ENCODE measurements around the gene RORB. TPM values are rescaled to one million over a fixed set of nuclear protein-coding genes. Genes with fewer than 3 reads are reported as not detected.
"Not testable (repeated sequence)": the region's sequence is repeated elsewhere in the genome, so short reads cannot be mapped to it uniquely, and the experiment has no call there.

RORB gene
- total and polyA plus RNA-seq, 4 donors = 0.01 to 0.05 TPM; not detected in 2

DNA sequence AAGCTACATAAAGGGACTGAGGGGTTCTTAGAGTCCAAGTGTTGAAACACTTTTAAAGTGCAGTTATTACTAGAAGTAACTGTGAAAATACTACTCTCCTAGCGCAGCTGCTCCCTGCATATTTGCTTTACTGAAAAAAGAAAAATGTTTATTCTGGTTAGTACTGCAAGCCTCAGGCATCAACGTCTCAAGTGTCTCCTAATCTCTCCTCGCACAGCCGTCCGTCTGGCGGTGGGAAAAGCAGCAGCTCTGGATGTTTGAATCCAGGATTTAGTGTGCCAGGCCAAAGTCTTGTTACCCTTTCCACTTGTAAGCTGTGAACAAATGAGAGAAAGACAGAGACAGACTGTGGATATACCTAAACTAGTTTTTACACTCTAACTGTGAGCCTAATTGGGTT lies 31.1 kb downstream of the RORB start:
- no peak for TF ChIP-seq TAF1 (conservative IDR thresholded peaks at IDR 0.05)
- TF ChIP-seq SP1 (IDR thresholded peaks at IDR 0.05) = no peak
- TF ChIP-seq FOXA1 (IDR thresholded peaks at IDR 0.05) = no peak
- TF ChIP-seq, protein P1, sequence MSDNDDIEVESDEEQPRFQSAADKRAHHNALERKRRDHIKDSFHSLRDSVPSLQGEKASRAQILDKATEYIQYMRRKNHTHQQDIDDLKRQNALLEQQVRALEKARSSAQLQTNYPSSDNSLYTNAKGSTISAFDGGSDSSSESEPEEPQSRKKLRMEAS (IDR thresholded peaks at IDR 0.05) = no peak
- no peak for TF ChIP-seq JUND (IDR thresholded peaks at IDR 0.05)
- no peak for TF ChIP-seq RAD21 (IDR thresholded peaks at IDR 0.05)
- no peak for TF ChIP-seq HNF4G (IDR thresholded peaks at IDR 0.05)
- TF ChIP-seq NR2F2 (IDR thresholded peaks at IDR 0.05) = no peak
- TF ChIP-seq, protein P2, sequence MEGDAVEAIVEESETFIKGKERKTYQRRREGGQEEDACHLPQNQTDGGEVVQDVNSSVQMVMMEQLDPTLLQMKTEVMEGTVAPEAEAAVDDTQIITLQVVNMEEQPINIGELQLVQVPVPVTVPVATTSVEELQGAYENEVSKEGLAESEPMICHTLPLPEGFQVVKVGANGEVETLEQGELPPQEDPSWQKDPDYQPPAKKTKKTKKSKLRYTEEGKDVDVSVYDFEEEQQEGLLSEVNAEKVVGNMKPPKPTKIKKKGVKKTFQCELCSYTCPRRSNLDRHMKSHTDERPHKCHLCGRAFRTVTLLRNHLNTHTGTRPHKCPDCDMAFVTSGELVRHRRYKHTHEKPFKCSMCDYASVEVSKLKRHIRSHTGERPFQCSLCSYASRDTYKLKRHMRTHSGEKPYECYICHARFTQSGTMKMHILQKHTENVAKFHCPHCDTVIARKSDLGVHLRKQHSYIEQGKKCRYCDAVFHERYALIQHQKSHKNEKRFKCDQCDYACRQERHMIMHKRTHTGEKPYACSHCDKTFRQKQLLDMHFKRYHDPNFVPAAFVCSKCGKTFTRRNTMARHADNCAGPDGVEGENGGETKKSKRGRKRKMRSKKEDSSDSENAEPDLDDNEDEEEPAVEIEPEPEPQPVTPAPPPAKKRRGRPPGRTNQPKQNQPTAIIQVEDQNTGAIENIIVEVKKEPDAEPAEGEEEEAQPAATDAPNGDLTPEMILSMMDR (IDR thresholded peaks at IDR 0.05; ENCODE audit: low read depth, low read length, missing input control) = no peak
- TF ChIP-seq, protein P3, sequence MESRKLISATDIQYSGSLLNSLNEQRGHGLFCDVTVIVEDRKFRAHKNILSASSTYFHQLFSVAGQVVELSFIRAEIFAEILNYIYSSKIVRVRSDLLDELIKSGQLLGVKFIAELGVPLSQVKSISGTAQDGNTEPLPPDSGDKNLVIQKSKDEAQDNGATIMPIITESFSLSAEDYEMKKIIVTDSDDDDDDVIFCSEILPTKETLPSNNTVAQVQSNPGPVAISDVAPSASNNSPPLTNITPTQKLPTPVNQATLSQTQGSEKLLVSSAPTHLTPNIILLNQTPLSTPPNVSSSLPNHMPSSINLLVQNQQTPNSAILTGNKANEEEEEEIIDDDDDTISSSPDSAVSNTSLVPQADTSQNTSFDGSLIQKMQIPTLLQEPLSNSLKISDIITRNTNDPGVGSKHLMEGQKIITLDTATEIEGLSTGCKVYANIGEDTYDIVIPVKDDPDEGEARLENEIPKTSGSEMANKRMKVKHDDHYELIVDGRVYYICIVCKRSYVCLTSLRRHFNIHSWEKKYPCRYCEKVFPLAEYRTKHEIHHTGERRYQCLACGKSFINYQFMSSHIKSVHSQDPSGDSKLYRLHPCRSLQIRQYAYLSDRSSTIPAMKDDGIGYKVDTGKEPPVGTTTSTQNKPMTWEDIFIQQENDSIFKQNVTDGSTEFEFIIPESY (IDR thresholded peaks at IDR 0.05) = no peak
- Histone ChIP-seq H3K4me1 (ENCODE audit: control insufficient read depth in 4 of 4, insufficient read depth in 4 of 4, low read length in 3 of 4) (no peaks in the 10 kb centered on the region), H3K36me3 (ENCODE audit: control insufficient read depth in 4 of 4, insufficient read depth in 3 of 4, low read depth in 1 of 4, low read length in 3 of 4) (no peaks in the 10 kb centered on the region), H3K27ac (ENCODE audit: low read depth in 1 of 2, low read length in 2 of 2) (no peak overlapping the region), H3K9me3 (ENCODE audit: control insufficient read depth in 4 of 4, low read length in 3 of 4) (no peaks in the 10 kb centered on the region), H3K27me3 (ENCODE audit: control insufficient read depth in 4 of 4, insufficient read depth in 4 of 4, low read length in 3 of 4) (peaks cover 0 to 4% (median 1%) of the 10 kb centered on the region in 4 donors), H3K9ac (ENCODE audit: low read depth in 1 of 2, low read length in 2 of 2) (no peak overlapping the region), H3K4me3 (ENCODE audit: low read depth in 1 of 3, low read length in 3 of 3) (no peak overlapping the region)
- WGBS = 61% methylated on average over 6 of the region's 6 CpGs
- no peak for DNase-seq (ENCODE audit: low spot score)

DNA sequence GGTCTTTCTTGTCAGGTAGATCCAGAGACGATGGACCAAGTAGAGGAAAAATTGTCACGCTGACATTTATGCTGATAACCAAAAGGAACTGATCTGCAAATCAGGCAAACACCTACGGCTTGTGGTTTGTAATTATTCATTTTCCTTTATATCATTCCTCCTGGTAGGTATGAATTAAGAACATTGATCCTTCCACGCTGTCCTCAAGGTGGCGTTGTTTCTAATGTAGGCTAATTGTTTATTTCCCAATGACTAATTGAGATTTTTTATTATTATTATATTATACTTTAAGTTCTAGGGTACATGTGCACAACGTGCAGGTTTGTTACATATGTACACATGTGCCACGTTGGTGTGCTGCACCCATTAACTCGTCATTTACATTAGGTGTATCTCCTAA lies 33.3 kb downstream of the RORB start:
- not testable (repeated sequence) for H3K27me3 ChIP-seq (ENCODE audit: control insufficient read depth in 4 of 4, insufficient read depth in 4 of 4, low read length in 3 of 4); H3K27ac ChIP-seq (ENCODE audit: low read depth in 1 of 2, low read length in 2 of 2); DNase-seq (ENCODE audit: low spot score); H3K9ac ChIP-seq (ENCODE audit: low read depth in 1 of 2, low read length in 2 of 2); H3K4me1 ChIP-seq (ENCODE audit: control insufficient read depth in 4 of 4, insufficient read depth in 4 of 4, low read length in 3 of 4); H3K9me3 ChIP-seq (ENCODE audit: control insufficient read depth in 4 of 4, low read length in 3 of 4); H3K36me3 ChIP-seq (ENCODE audit: control insufficient read depth in 4 of 4, insufficient read depth in 3 of 4, low read depth in 1 of 4, low read length in 3 of 4); H3K4me3 ChIP-seq (ENCODE audit: low read depth in 1 of 3, low read length in 3 of 3)
- WGBS = 64% methylated on average over 8 of the region's 8 CpGs

DNA sequence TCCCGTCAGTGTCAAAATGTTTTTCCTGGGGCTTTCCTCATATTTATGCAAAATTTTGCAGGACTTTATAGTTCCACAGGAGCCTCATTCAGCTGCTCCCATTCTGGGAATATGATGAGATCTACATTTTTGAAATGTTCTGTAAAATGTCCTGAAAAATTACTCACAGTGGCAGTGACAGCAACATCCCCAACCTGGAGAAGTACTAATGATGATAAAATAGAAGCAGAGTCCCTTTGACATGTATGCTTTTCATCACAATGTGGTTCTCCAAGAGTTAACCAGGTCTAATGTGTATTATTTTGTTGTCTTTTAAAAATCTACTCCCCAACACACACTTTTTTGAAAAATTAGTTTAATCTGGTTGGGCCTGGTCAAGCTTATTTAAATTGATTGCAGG lies 36.1 kb downstream of the RORB start:
- no peaks in the 10 kb centered on the region for H3K4me1 ChIP-seq (ENCODE audit: control insufficient read depth in 4 of 4, insufficient read depth in 4 of 4, low read length in 3 of 4)
- no peak overlapping the region for H3K4me3 ChIP-seq (ENCODE audit: low read depth in 1 of 3, low read length in 3 of 3)
- H3K27ac ChIP-seq (ENCODE audit: low read depth in 1 of 2, low read length in 2 of 2) = no peak overlapping the region
- no peak overlapping the region for H3K9ac ChIP-seq (ENCODE audit: low read depth in 1 of 2, low read length in 2 of 2)
- 72% methylated on average over 1 of the region's 1 CpG for WGBS
- DNase-seq (ENCODE audit: low spot score) = no peak
- no peaks in the 10 kb centered on the region for H3K9me3 ChIP-seq (ENCODE audit: control insufficient read depth in 4 of 4, low read length in 3 of 4)
- H3K27me3 ChIP-seq (ENCODE audit: control insufficient read depth in 4 of 4, insufficient read depth in 4 of 4, low read length in 3 of 4) = peaks cover 0 to 4% (median 1%) of the 10 kb centered on the region in 4 donors
- H3K36me3 ChIP-seq (ENCODE audit: control insufficient read depth in 4 of 4, insufficient read depth in 3 of 4, low read depth in 1 of 4, low read length in 3 of 4) = no peaks in the 10 kb centered on the region
- TF ChIP-seq YY1 (IDR thresholded peaks at IDR 0.05) = no peak
- TF ChIP-seq, protein P2 (IDR thresholded peaks at IDR 0.05; ENCODE audit: low read depth, low read length, missing input control) = no peak
- no peak for TF ChIP-seq TAF1 (conservative IDR thresholded peaks at IDR 0.05)
- no peak for TF ChIP-seq HNF4G (IDR thresholded peaks at IDR 0.05)
- TF ChIP-seq, protein P3 (IDR thresholded peaks at IDR 0.05) = no peak
- no peak for TF ChIP-seq FOXA2 (IDR thresholded peaks at IDR 0.05)
- TF ChIP-seq NR2F2 (IDR thresholded peaks at IDR 0.05) = no peak
- TF ChIP-seq JUND (IDR thresholded peaks at IDR 0.05) = no peak
- no peak for TF ChIP-seq EGR1 (IDR thresholded peaks at IDR 0.05; ENCODE audit: low read depth in 2 of 2)
- TF ChIP-seq HNF4A (conservative IDR thresholded peaks at IDR 0.05) = no peak
- TF ChIP-seq FOXA1 (IDR thresholded peaks at IDR 0.05) = no peak
- TF ChIP-seq GABPA (IDR thresholded peaks at IDR 0.05 in 1 of 2, conservative IDR thresholded peaks at IDR 0.05 in 1 of 2) = no peak
- TF ChIP-seq, protein P4, sequence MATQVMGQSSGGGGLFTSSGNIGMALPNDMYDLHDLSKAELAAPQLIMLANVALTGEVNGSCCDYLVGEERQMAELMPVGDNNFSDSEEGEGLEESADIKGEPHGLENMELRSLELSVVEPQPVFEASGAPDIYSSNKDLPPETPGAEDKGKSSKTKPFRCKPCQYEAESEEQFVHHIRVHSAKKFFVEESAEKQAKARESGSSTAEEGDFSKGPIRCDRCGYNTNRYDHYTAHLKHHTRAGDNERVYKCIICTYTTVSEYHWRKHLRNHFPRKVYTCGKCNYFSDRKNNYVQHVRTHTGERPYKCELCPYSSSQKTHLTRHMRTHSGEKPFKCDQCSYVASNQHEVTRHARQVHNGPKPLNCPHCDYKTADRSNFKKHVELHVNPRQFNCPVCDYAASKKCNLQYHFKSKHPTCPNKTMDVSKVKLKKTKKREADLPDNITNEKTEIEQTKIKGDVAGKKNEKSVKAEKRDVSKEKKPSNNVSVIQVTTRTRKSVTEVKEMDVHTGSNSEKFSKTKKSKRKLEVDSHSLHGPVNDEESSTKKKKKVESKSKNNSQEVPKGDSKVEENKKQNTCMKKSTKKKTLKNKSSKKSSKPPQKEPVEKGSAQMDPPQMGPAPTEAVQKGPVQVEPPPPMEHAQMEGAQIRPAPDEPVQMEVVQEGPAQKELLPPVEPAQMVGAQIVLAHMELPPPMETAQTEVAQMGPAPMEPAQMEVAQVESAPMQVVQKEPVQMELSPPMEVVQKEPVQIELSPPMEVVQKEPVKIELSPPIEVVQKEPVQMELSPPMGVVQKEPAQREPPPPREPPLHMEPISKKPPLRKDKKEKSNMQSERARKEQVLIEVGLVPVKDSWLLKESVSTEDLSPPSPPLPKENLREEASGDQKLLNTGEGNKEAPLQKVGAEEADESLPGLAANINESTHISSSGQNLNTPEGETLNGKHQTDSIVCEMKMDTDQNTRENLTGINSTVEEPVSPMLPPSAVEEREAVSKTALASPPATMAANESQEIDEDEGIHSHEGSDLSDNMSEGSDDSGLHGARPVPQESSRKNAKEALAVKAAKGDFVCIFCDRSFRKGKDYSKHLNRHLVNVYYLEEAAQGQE (IDR thresholded peaks at IDR 0.05) = no peak

All from liver (tissue), 9 donors.